ENCODE measurements around the gene TTC33. TPM values are rescaled to one million over a fixed set of nuclear protein-coding genes. Genes with fewer than 3 reads are reported as not detected.

The TTC33 gene
- total and polyA plus RNA-seq, 2 of the 13 experiments (the other 11 are each of a cell fraction or from before 2014, with no cell fraction given) = 4.5 to 20.0 TPM

DNA sequence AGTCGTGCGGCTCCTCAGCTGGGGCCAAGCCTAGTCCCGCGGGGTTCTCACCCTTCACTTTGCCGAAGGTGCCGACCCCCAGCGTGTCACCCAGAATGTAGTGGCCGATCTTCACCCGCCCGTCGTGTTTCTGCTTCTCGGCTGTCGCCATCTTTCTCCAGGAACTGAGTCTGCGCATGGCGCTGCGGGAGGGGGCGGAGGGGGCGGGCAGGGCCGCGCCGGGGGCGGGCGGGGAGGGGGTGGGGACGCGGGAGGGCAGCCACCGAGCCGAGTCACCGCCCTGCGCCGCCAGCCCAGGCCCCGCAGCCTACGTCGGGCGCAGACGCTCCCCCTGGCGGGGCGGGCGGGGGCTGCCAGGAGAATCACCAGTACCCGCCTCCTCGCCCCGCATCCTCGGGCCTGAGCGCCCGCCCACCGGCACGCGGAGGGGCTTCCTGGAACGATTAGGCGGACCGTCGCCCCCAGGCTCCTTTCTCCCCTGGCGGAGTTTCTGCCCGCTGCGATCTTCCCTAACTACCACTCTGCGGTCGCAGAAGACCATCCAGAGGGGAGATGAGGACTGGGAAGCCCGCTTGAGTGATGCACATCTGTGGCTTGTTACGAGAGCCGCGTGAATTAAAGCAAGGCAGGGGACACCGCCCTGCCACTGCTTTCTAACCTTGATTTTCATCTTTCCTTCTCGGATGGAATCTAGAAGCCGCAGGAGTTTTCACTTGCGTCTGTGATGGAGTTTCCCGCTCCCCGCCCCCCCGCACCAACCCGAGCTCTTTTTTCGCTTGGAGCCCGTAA, 42.4 kb upstream of the TTC33 start, which contains the start of gene PRKAA1 (continued):
- TF ChIP-seq POLR2G (IDR thresholded peaks at IDR 0.05; ENCODE audit: low read depth, low read length) = peak; percentile 73
- peak; percentile 72; the same call in 1 of the 2 replicates for TF ChIP-seq ZNF691 (CRISPR knock-in tag; IDR thresholded peaks at IDR 0.05; ENCODE audit: borderline replicate concordance, low read depth)
- peak; percentile 70; the same call in 1 of the 2 replicates for TF ChIP-seq KLF12 (CRISPR knock-in tag; IDR thresholded peaks at IDR 0.05; ENCODE audit: borderline replicate concordance)
- TF ChIP-seq JUNB (CRISPR knock-in tag; IDR thresholded peaks at IDR 0.05; ENCODE audit: borderline replicate concordance) = no peak
- TF ChIP-seq TBX2 (CRISPR knock-in tag; IDR thresholded peaks at IDR 0.05; ENCODE audit: borderline replicate concordance) = peak; percentile 34; the same call in 1 of the 2 replicates
- TF ChIP-seq ZNF776 (CRISPR knock-in tag; IDR thresholded peaks at IDR 0.05) = no peak
- TF ChIP-seq, protein P1, sequence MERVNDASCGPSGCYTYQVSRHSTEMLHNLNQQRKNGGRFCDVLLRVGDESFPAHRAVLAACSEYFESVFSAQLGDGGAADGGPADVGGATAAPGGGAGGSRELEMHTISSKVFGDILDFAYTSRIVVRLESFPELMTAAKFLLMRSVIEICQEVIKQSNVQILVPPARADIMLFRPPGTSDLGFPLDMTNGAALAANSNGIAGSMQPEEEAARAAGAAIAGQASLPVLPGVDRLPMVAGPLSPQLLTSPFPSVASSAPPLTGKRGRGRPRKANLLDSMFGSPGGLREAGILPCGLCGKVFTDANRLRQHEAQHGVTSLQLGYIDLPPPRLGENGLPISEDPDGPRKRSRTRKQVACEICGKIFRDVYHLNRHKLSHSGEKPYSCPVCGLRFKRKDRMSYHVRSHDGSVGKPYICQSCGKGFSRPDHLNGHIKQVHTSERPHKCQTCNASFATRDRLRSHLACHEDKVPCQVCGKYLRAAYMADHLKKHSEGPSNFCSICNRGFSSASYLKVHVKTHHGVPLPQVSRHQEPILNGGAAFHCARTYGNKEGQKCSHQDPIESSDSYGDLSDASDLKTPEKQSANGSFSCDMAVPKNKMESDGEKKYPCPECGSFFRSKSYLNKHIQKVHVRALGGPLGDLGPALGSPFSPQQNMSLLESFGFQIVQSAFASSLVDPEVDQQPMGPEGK (CRISPR knock-in tag; IDR thresholded peaks at IDR 0.05) = peak; percentile 82
- no peak for TF ChIP-seq ATF3 (CRISPR knock-in tag; IDR thresholded peaks at IDR 0.05)
- TF ChIP-seq HDAC2 (CRISPR knock-in tag; IDR thresholded peaks at IDR 0.05) = peak; percentile 8; the same call in 1 of the 2 replicates
- TF ChIP-seq SNRNP70 (IDR thresholded peaks at IDR 0.05; ENCODE audit: low read depth, low read length) = no peak
- TF ChIP-seq SALL2 (CRISPR knock-in tag; IDR thresholded peaks at IDR 0.05) = peak; percentile 78; the same call in 1 of the 2 replicates
- peak; percentile 56 for TF ChIP-seq TFDP2 (CRISPR knock-in tag; IDR thresholded peaks at IDR 0.05)
- peak; percentile 67 for TF ChIP-seq MED1 (CRISPR knock-in tag; IDR thresholded peaks at IDR 0.05)
- peak; percentile 32; the same call in 1 of the 2 replicates for TF ChIP-seq CREB1 (IDR thresholded peaks at IDR 0.05)
- no peak for TF ChIP-seq CREB1 (CRISPR knock-in tag; IDR thresholded peaks at IDR 0.05)
- peak; percentile 57; the same call in 1 of the 2 replicates for TF ChIP-seq KDM2A (CRISPR knock-in tag; IDR thresholded peaks at IDR 0.05; ENCODE audit: borderline replicate concordance, low read depth)
- TF ChIP-seq, protein P2, sequence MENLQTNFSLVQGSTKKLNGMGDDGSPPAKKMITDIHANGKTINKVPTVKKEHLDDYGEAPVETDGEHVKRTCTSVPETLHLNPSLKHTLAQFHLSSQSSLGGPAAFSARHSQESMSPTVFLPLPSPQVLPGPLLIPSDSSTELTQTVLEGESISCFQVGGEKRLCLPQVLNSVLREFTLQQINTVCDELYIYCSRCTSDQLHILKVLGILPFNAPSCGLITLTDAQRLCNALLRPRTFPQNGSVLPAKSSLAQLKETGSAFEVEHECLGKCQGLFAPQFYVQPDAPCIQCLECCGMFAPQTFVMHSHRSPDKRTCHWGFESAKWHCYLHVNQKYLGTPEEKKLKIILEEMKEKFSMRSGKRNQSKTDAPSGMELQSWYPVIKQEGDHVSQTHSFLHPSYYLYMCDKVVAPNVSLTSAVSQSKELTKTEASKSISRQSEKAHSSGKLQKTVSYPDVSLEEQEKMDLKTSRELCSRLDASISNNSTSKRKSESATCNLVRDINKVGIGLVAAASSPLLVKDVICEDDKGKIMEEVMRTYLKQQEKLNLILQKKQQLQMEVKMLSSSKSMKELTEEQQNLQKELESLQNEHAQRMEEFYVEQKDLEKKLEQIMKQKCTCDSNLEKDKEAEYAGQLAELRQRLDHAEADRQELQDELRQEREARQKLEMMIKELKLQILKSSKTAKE (CRISPR knock-in tag; IDR thresholded peaks at IDR 0.05; ENCODE audit: borderline replicate concordance) = no peak
- peak; percentile 9; the same call in 1 of the 2 replicates for TF ChIP-seq ZNF281 (CRISPR knock-in tag; IDR thresholded peaks at IDR 0.05; ENCODE audit: borderline replicate concordance)
- TF ChIP-seq RXRA (CRISPR knock-in tag; IDR thresholded peaks at IDR 0.05) = peak; percentile 52
